PC-3 (cell line): ENCODE results near the gene ZCCHC14. TPM values are rescaled to one million over a fixed set of nuclear protein-coding genes. Genes with fewer than 3 reads are reported as not detected.
"Not testable (repeated sequence)": the region's sequence is repeated elsewhere in the genome, so short reads cannot be mapped to it uniquely, and the experiment has no call there.

ENCODE experiments used
- ATAC-seq: fragments of 200-7000 bp; cut with Tn5 transposase; 2 replicates; pipeline ENCODE4 v1.9.1; 2020; ENCODE audit warnings: mild to moderate bottlenecking, moderate library complexity
- BruUV-seq: library from RNA; stranded (reverse); fragments of 400-500 nt; replicated peaks from 2 replicates; lab custom pipeline; 2021; lab: Mats Ljungman, UMichigan
- CTCF ChIA-PET: fragments of 300-600 bp; sonication (Branson Sonifier 250); formaldehyde crosslinking; loops from one replicate; lab custom pipeline; 2022; ENCODE audit warnings: antibody characterized with exemption; lab: Charles Lee
- POLR2A ChIA-PET: fragments of 300-600 bp; sonication (Branson Sonifier 250); formaldehyde crosslinking; loops from one replicate; lab custom pipeline; 2022; ENCODE audit warnings: antibody characterized with exemption; ENCODE audit not compliant: unreplicated experiment; lab: Charles Lee
- DNase-seq: peaks from one replicate; pipeline ENCODE4 v3.0.0-alpha.2; 2015
- H2AFZ ChIP-seq: fragments of 300-600 bp; sonication (generic); 2 replicates; pipeline ENCODE4 v1.6.0; 2016; ENCODE audit warnings: antibody characterized with exemption, low read length
- H3F3A ChIP-seq: fragments of 300-600 bp; sonication (generic); one replicate; pipeline ENCODE4 v1.6.0; 2017; ENCODE audit warnings: antibody characterized with exemption, low read length, control low read depth, mild to moderate bottlenecking; ENCODE audit not compliant: unreplicated experiment
- H3K27ac ChIP-seq: fragments of 300-600 bp; sonication (generic); 2 replicates; pipeline ENCODE4 v1.5.1; 2016; ENCODE audit warnings: mild to moderate bottlenecking, low read length
- H3K27me3 ChIP-seq: fragments of 300-600 bp; sonication (generic); 2 replicates; pipeline ENCODE4 v1.6.1; 2016; ENCODE audit warnings: low read length, mixed read lengths
- H3K36me3 ChIP-seq: fragments of 300-600 bp; sonication (generic); 2 replicates; pipeline ENCODE4 v1.6.1; 2016; ENCODE audit warnings: low read depth, mixed run types, low read length, mixed read lengths
- H3K4me1 ChIP-seq: fragments of 300-600 bp; sonication (generic); 2 replicates; pipeline ENCODE4 v1.5.1; 2016; ENCODE audit warnings: low read length; ENCODE audit not compliant: insufficient read depth
- H3K4me2 ChIP-seq: fragments of 300-600 bp; sonication (generic); 2 replicates; pipeline ENCODE4 v1.6.0; 2016; ENCODE audit warnings: low read length
- H3K4me3 ChIP-seq: fragments of 300-600 bp; sonication (generic); 2 replicates; pipeline ENCODE4 v1.5.1; 2016; ENCODE audit warnings: mild to moderate bottlenecking, low read length, mixed read lengths
- H3K79me2 ChIP-seq: fragments of 300-600 bp; sonication (generic); 2 replicates; pipeline ENCODE4 v1.6.1; 2017; ENCODE audit warnings: low read length, mixed read lengths
- H3K9ac ChIP-seq: fragments of 300-600 bp; sonication (generic); 2 replicates; pipeline ENCODE4 v1.6.0; 2016; ENCODE audit warnings: mild to moderate bottlenecking, low read length
- H3K9me2 ChIP-seq: fragments of 300-600 bp; sonication (generic); replicated peaks from 2 replicates; pipeline ENCODE4 v1.6.1; 2016; ENCODE audit warnings: mixed run types, low read length, mixed read lengths
- H3K9me3 ChIP-seq: fragments of 300-600 bp; sonication (generic); 2 replicates; pipeline ENCODE4 v1.6.1; 2016; ENCODE audit warnings: low read length, mixed read lengths
- H4K20me1 ChIP-seq: fragments of 300-600 bp; sonication (generic); 2 replicates; pipeline ENCODE4 v1.6.1; 2016; ENCODE audit warnings: low read length, mixed read lengths
- EZH2 ChIP-seq: fragments of 300-600 bp; sonication (generic); IDR thresholded peaks from one replicate; pipeline ENCODE4 v1.6.1; 2017; ENCODE audit warnings: antibody characterized with exemption, mild to moderate bottlenecking, low read length; ENCODE audit not compliant: unreplicated experiment
- EZH2phosphoT487 ChIP-seq: fragments of 300-600 bp; sonication (generic); IDR thresholded peaks from 2 replicates; pipeline ENCODE4 v1.6.1; 2018; ENCODE audit warnings: mild to moderate bottlenecking, antibody characterized with exemption, low read length, borderline replicate concordance
- intact Hi-C: fragments of 100-400 bp; cut with micrococcal nuclease; formaldehyde crosslinking; loops from 2 replicates; pipeline ENCODE4 v1.9.0; 2023
- total RNA-seq: library from RNA; depleted of rRNA; stranded (reverse); fragments of >200 nt; gene quantifications from 2 replicates; pipeline ENCODE4 v1.2.3, GENCODE V29; 2014
- TF ChIP-seq, protein P1 (sequence below): fragments of 300-600 bp; sonication (generic); conservative IDR thresholded peaks from 2 replicates; pipeline ENCODE4 v1.5.1; 2017; ENCODE audit warnings: antibody characterized with exemption, low read depth, mild to moderate bottlenecking, low read length

The ZCCHC14 gene
- total RNA-seq, 1 experiment from 2014 or later, result 5.3 TPM

DNA sequence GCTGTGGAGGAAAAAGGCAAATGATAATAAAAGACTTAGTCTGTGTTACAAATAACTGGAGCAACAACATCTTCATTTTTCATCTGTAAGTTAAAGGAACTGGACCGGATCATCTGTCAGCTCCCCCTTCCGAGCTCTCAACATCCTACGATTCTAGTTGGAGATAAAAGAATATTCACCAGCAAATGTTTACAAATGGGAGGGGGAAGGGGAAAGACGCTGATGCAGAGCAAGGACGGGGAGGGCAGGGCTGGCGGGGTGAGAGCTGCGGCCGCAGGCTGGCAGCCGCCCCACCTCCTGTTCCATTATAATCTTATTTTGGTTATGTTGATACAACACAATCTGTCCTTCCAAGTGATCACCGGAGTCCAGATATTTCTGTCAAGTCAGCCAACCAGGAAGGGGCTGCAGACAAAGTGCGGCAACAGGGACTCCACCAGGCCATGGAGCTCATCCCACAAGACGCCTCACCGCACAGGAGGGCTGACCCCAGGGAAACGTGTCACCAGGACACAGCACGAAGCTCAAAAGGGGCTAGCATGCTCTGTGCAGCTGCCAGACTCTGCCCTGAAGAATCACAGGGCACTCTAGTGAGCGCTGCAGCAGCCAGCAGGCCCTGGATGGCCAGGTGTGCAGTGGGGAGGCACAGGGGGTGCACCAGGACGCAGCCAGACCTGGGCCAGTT, 128.9 kb downstream of the ZCCHC14 start:
- Histone ChIP-seq H4K20me1 (no peaks in the 10 kb centered on the region), H3K79me2 (peaks cover 23% of the 10 kb centered on the region; the same call in 1 of the 2 replicates)

DNA sequence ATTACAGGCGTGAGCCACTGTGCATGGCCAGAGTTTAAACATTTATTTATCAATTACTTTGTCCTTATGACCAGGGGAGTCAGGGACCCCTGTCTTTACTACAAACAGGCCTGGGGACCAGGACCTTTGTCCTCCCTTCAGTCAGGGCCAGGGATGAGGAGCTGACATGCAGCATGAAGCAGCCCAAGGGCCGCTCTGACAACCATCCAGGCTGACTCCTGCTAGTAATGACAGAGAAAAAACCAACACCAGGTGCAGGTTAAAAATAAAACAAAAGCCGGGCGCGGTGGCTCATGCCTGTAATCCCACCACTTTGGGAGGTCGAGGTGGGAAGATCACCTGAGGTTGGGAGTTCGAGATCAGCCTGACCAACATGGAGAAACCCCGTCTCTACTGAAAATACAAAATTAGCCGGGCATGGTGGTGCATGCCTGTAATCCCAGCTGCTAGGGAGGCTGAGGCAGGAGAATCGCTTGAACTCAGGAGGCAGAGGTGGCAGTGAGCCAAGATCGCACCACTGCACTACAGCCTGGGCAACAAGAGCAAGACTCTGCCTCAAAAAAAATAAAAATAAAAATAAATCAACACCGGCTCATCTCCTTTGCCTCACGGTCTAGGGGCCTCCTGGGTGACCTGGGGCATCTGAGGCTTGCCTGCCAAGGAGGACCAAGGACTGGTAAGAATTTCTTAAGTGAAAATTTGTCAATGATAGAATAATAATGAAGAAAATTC, 129.8 kb downstream of the ZCCHC14 start:
- H3K27me3 ChIP-seq, H3K9me2 ChIP-seq, ATAC-seq, H3K4me1 ChIP-seq, H3K4me3 ChIP-seq, H3K9ac ChIP-seq, H3K9me3 ChIP-seq, H3K4me2 ChIP-seq, DNase-seq, CTCF ChIA-PET, H3F3A ChIP-seq, H4K20me1 ChIP-seq, H3K27ac ChIP-seq, BruUV-seq, intact Hi-C loops, H2AFZ ChIP-seq, H3K36me3 ChIP-seq, POLR2A ChIA-PET: not testable (repeated sequence)
- H3K79me2 ChIP-seq, result peaks cover 23% of the 10 kb centered on the region; the same call in 1 of the 2 replicates

More for the DNA sequence above, 128.9 kb downstream of the ZCCHC14 start:
- H3K9ac ChIP-seq, result no peak overlapping the region
- intact Hi-C loops, result no loop called here
- POLR2A ChIA-PET, result no interaction called here
- DNase-seq (no peak), ATAC-seq (no peak)
- no peaks in the 10 kb centered on the region for H3K9me3 ChIP-seq
- no peak overlapping the region for H3K4me2 ChIP-seq
- H3K27ac ChIP-seq, result no peak overlapping the region
- CTCF ChIA-PET, result no interaction called here
- TF ChIP-seq EZH2, result no peak
- no peak for TF ChIP-seq EZH2phosphoT487
- TF ChIP-seq, protein P1, sequence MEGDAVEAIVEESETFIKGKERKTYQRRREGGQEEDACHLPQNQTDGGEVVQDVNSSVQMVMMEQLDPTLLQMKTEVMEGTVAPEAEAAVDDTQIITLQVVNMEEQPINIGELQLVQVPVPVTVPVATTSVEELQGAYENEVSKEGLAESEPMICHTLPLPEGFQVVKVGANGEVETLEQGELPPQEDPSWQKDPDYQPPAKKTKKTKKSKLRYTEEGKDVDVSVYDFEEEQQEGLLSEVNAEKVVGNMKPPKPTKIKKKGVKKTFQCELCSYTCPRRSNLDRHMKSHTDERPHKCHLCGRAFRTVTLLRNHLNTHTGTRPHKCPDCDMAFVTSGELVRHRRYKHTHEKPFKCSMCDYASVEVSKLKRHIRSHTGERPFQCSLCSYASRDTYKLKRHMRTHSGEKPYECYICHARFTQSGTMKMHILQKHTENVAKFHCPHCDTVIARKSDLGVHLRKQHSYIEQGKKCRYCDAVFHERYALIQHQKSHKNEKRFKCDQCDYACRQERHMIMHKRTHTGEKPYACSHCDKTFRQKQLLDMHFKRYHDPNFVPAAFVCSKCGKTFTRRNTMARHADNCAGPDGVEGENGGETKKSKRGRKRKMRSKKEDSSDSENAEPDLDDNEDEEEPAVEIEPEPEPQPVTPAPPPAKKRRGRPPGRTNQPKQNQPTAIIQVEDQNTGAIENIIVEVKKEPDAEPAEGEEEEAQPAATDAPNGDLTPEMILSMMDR, result no peak
- no peak overlapping the region for H3K4me3 ChIP-seq
- BruUV-seq, result no TSS peak
- H3K9me2 ChIP-seq, result no peaks in the 10 kb centered on the region
- no peak overlapping the region for H2AFZ ChIP-seq
- no peaks in the 10 kb centered on the region; the same call in 1 of the 2 replicates for H3K36me3 ChIP-seq
- H3K27me3 ChIP-seq, result no peaks in the 10 kb centered on the region
- no peaks in the 10 kb centered on the region for H3F3A ChIP-seq
- H3K4me1 ChIP-seq, result no peaks in the 10 kb centered on the region

DNA sequence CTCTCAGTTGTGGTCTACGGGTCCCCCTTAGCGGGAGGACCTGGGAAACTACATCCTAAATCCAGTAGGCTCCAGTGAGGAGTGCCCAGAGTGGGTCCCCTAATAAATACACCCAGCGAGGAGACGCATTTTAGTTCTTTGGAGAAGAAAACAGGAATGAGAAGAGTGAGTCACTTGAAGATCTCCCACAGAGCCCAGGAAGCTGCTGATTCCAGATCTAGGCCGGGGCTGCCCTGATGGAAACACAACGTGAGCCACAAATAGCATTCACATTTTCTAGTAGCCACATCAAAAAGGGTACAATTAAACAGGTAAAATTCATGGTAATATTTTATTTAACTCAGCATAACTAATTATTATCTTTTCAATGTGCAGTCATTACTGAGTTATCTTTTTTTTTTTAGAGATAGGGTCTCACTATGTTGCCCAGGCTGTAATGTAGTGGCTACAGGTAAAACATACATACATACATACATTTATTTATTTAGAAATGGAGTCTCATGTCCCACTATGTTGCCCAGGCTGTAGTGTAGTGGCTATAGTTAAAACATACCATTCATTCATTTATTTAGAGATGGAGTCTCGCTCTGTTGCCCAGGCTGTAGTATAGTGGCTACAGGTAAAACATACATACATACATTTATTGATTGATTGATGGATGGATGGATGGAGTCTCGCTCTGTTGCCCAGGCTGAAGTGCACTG, 130.8 kb downstream of the ZCCHC14 start:
- intact Hi-C loops, result no loop called here
- no peak for DNase-seq
- H3K4me3 ChIP-seq, result no peak overlapping the region
- no peaks in the 10 kb centered on the region for H3K9me3 ChIP-seq
- H3K27me3 ChIP-seq, result no peaks in the 10 kb centered on the region
- BruUV-seq, result no TSS peak
- no peaks in the 10 kb centered on the region for H3K4me1 ChIP-seq
- H3K9me2 ChIP-seq, result no peaks in the 10 kb centered on the region
- no peak overlapping the region for H3K9ac ChIP-seq
- H3K4me2 ChIP-seq, result no peak overlapping the region
- TF ChIP-seq, protein P1, result no peak
- no peaks in the 10 kb centered on the region for H4K20me1 ChIP-seq
- H3F3A ChIP-seq, result no peaks in the 10 kb centered on the region
- H3K79me2 ChIP-seq, result 0 out of 2 replicates have a peak, but pooled peaks cover 13% of the 10 kb centered on the region
- no peaks in the 10 kb centered on the region; the same call in 1 of the 2 replicates for H3K36me3 ChIP-seq
- H3K27ac ChIP-seq, result no peak overlapping the region
- no peak for ATAC-seq
- POLR2A ChIA-PET, result no interaction called here
- CTCF ChIA-PET, result no interaction called here
- no peak overlapping the region for H2AFZ ChIP-seq
